Measurements from ENCODE around the gene ZXDC. TPM values are rescaled to one million over a fixed set of nuclear protein-coding genes. Genes with fewer than 3 reads are reported as not detected.

ZXDC gene
- total RNA-seq, 1 donor from 2014 or later, result 38.4 TPM

- Histone ChIP-seq H3K4me3 (ENCODE audit: low read depth, low read length) (no peak overlapping the region), H3K36me3 (ENCODE audit: control insufficient read depth, insufficient read depth, low read length) (no peaks in the 10 kb centered on the region), H3K27me3 (ENCODE audit: control insufficient read depth, insufficient read depth, low read length) (peaks cover 6% of the 10 kb centered on the region)
- DNase-seq (ENCODE audit: low read depth), result no peak
- TF ChIP-seq CTCF (IDR thresholded peaks at IDR 0.05; ENCODE audit: insufficient read depth, low read length, poor library complexity, severe bottlenecking), result no peak
Measured at GRCh38 chr3:126499401-126499800, 23.7 kb upstream of the ZXDC start.

GRCh38 chr3:126498929-126499328 is 23.2 kb upstream of the ZXDC start:
- no peak for TF ChIP-seq CTCF (IDR thresholded peaks at IDR 0.05; ENCODE audit: insufficient read depth, low read length, poor library complexity, severe bottlenecking)
- no peaks in the 10 kb centered on the region for H3K36me3 ChIP-seq (ENCODE audit: control insufficient read depth, insufficient read depth, low read length)
- peaks cover 6% of the 10 kb centered on the region for H3K27me3 ChIP-seq (ENCODE audit: control insufficient read depth, insufficient read depth, low read length)
- DNase-seq (ENCODE audit: low read depth), result no peak
- no peak overlapping the region for H3K4me3 ChIP-seq (ENCODE audit: low read depth, low read length)

- Histone ChIP-seq H3K4me3 (ENCODE audit: low read depth, low read length) (no peak overlapping the region), H3K27me3 (ENCODE audit: control insufficient read depth, insufficient read depth, low read length) (peaks cover 3% of the 10 kb centered on the region), H3K36me3 (ENCODE audit: control insufficient read depth, insufficient read depth, low read length) (no peaks in the 10 kb centered on the region)
- TF ChIP-seq CTCF (IDR thresholded peaks at IDR 0.05; ENCODE audit: insufficient read depth, low read length, poor library complexity, severe bottlenecking), result no peak
- no peak for DNase-seq (ENCODE audit: low read depth)
Measured at GRCh38 chr3:126498461-126498860, 22.8 kb upstream of the ZXDC start.

GRCh38 chr3:126497956-126498355 is 22.3 kb upstream of the ZXDC start:
- Histone ChIP-seq H3K36me3 (ENCODE audit: control insufficient read depth, insufficient read depth, low read length) (no peaks in the 10 kb centered on the region), H3K4me3 (ENCODE audit: low read depth, low read length) (no peak overlapping the region), H3K27me3 (ENCODE audit: control insufficient read depth, insufficient read depth, low read length) (peaks cover 3% of the 10 kb centered on the region)
- TF ChIP-seq CTCF (IDR thresholded peaks at IDR 0.05; ENCODE audit: insufficient read depth, low read length, poor library complexity, severe bottlenecking), result no peak
- no peak for DNase-seq (ENCODE audit: low read depth)

- no peak overlapping the region for H3K4me3 ChIP-seq (ENCODE audit: low read depth, low read length)
- TF ChIP-seq CTCF (IDR thresholded peaks at IDR 0.05; ENCODE audit: insufficient read depth, low read length, poor library complexity, severe bottlenecking), result no peak
- no peaks in the 10 kb centered on the region for H3K36me3 ChIP-seq (ENCODE audit: control insufficient read depth, insufficient read depth, low read length)
- DNase-seq (ENCODE audit: low read depth), result no peak
- peaks cover 3% of the 10 kb centered on the region for H3K27me3 ChIP-seq (ENCODE audit: control insufficient read depth, insufficient read depth, low read length)
Measured at GRCh38 chr3:126496894-126497850, 21.5 kb upstream of the ZXDC start.
